ENCODE measurements around the gene CFAP70.

The CFAP70 gene

GRCh38 chr10:73206385-73206784 lies 152.3 kb downstream of the CFAP70 start:
- no peak for DNase-seq (ENCODE audit: low read depth)
- H3K4me3 ChIP-seq (ENCODE audit: low read length), result no peak overlapping the region
- TF ChIP-seq CTCF (IDR thresholded peaks at IDR 0.05; ENCODE audit: insufficient read depth, low read depth, low read length, missing control alignments), result no peak

DNA sequence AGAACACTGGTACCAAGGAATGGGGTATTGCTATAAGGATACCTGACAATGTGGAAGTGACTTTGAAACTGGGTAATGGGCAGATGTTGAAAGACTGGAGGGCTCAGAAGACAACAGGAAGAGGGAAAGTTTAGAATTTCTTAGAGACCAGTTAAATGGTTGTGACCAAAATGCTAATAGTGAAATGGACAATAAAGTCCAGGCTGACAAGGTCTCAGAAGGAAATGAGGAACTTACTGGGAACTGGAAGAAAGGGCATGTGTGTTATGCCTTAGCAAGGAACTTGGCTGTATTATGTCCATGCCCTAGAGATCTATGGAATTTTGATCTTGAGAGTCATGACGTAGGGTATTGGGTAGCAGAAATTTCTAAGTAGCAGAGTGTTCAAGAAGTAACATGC lies 152.8 kb downstream of the CFAP70 start:
- no peak for DNase-seq (ENCODE audit: low read depth)
- H3K4me3 ChIP-seq (ENCODE audit: low read length), result no peak overlapping the region
- no peak for TF ChIP-seq CTCF (IDR thresholded peaks at IDR 0.05; ENCODE audit: insufficient read depth, low read depth, low read length, missing control alignments)

- DNase-seq (ENCODE audit: low read depth), result no peak
- TF ChIP-seq CTCF (IDR thresholded peaks at IDR 0.05; ENCODE audit: insufficient read depth, low read depth, low read length, missing control alignments), result no peak
- no peak overlapping the region for H3K4me3 ChIP-seq (ENCODE audit: low read length)
Observed at GRCh38 chr10:73205081-73205480, 153.6 kb downstream of the CFAP70 start.

Data from epithelial cell of esophagus (primary cell).